HG03025 (cell line): ENCODE measurements around the gene BCL7B.
"Not testable (repeated sequence)": the region's sequence is repeated elsewhere in the genome, so short reads cannot be mapped to it uniquely, and the experiment has no call there.

Experiments used
- ATAC-seq: cut with Tn5 transposase; IDR thresholded peaks from one replicate; pipeline ENCODE4 v1.9.1; 2021; ENCODE audit warnings: mild to moderate bottlenecking, moderate library complexity; ENCODE audit not compliant: unreplicated experiment, low FRiP score

Gene BCL7B

GRCh38 chr7:73573276-73573675 lies 15.8 kb upstream of the BCL7B start:
- no peak for ATAC-seq

GRCh38 chr7:73572767-73573186 lies 15.3 kb upstream of the BCL7B start:
- no peak for ATAC-seq

- ATAC-seq = no peak
These were observed 13.5 kb upstream of the BCL7B start for GRCh38 chr7:73570977-73571376.

GRCh38 chr7:73570521-73570920 lies 13.0 kb upstream of the BCL7B start:
- ATAC-seq = no peak

DNA sequence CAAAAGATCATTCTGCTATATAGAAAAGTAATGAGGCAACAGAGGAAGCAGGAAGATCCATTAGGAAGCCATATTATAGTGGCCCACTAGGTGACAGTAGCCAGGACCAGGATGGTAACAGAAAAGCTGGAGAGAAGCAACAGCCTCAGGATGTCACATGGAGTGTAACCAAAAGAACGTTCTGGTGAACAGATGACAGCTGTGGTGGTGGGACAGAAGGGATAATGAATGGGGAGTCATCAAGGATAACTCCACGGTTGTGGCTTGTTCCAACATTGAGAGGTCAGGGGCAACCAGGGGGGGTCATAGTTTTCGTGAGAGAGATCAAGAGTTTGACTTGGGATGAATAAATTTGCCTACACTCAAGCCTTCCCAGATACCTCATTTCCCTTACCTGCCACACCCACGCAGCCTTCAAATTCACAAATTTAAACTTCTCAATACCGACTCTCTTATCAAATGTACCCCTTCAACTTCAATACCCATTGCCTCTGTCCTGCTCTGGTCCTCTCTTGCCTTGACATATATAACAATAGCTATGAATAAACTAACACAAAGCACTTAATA lies 11.6 kb upstream of the BCL7B start:
- no peak for ATAC-seq

GRCh38 chr7:73567846-73568685 lies 10.6 kb upstream of the BCL7B start:
- no peak for ATAC-seq

DNA sequence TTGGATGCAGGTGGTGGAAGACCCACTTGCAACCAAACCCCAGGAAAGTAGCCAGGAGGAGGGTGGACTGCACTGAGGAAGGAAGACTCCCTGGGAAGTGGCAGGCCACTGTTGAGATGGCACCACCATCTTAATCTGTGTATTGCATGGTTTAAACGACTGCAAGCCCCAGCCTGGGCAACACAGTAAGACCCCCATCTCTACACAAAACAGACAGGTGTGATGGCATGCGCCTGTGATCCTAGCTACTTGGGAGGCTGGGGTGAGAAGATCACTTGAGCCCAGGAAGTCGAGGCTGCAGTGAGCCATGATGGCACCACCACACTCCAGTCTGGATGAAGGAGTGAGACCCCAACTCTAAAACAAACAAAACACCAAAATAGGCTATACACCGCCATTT lies 9.7 kb upstream of the BCL7B start:
- no peak for ATAC-seq

DNA sequence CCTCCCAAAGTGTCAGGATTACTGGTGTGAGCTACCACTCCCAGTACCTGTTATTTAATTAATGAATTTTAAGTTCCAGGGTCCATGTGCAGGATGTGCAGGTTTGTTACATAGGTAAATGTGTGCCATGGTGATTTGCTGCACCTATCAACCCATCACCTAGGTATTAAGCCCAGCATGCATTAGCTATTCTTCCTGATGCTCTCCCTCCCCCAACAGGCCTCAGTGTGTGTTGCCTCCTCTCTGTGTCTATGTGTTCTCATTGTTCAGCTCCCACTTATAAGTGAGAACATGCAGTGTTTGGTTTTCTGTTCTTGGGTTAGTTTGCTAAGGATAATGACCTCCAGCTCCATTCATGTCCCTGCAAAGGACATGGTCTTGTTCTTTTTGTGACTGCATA lies 8.9 kb upstream of the BCL7B start:
- ATAC-seq = not testable (repeated sequence)

- no peak for ATAC-seq
These were observed 8.3 kb upstream of the BCL7B start for GRCh38 chr7:73565675-73566340.

GRCh38 chr7:73560109-73560835 lies 2.8 kb upstream of the BCL7B start:
- no peak for ATAC-seq

DNA sequence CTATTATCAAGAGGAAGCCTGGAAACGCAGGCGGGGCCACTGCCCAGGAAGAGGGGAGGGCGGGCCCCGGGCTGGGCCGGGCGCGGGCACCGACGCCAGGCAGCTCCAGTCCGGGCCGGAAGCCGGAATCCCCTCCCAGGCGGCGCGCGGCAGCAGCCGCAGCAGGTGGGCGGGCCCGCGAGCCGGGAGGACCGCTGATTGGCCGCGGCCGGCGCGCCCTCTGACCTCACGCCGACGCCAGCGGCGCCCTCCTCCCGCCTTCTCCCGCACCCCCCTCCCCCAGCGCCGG lies 438 bp downstream of the BCL7B start:
- ATAC-seq = peak; percentile 74

DNA sequence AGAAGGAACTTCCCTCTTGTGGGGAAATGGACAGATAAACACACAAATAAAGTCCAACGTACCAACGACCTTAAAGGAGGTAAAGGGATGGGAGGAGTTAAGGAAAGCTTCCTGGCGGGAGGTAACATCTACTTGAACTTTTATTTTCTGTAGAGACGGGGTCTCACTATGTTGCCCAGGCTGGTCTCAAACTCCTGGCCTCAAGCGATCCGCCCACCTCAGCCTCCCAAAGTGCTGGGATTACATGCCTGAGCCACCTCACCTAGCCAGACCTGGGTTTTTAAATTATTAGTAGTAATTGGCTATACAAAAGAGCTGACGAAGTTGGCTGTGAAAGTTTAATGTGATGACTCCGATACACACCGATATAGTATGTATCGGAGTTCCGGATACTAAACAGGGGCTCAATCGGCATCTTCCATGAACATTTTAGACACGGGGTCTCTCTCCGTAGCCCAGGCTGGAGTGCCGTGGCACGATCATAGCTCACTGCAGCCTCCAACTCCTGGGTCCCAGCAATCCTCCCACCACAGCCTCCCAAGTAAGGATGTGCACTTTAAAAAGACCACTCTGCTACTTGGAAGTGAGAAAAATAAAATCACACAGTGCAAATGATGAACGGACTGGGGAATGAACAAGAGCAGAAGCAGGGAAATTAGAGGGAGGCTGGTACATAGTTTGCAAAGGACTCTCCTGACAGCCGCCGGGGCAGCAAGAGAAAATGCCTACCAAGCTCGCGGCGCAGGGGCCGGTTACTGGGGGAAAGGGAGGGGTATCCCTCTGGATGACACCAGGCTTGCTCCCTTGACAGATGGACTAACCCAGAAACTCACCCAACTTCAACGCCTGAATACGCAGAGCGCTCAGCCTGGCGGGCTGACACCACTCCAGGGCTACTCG lies 1.0 kb downstream of the BCL7B start:
- no peak for ATAC-seq

GRCh38 chr7:73555411-73555982 lies 2.0 kb downstream of the BCL7B start:
- no peak for ATAC-seq

DNA sequence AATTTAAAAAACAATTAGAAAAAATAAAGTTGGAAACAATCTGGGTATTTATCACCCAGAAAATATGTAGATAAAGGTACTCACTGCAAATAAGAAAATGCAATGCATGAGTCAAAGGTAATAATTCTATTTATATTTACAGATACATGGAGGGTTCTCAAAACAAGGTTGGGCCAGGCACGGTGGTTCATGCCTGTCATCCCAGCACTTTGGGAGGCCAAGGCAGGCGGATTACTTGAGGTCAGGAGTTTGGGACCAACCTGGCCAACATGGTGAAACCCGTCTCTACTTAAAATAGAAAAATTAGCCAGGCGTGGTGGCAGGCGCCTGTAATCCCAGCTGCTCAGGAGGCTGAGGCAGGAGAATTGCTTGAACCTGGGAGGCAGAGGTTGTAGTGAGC lies 7.4 kb downstream of the BCL7B start:
- ATAC-seq = not testable (repeated sequence)

DNA sequence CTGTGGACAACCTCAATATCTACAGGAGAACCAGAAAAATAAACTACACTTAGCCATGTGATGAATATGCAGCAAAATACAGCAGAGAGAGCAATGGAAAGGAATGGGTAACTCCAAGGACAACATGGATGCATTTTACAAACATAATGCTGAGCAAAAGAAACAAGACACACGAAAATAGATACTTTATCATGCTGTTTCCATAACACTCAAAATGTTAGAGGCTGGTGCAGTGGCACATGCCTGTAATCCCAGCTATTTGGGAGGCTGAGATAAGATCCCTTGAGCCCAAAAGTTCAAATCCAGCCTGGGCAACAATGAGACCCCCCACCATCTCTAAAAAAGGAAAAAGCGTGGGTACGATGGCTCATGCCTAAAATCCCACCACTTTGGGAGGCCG lies 8.3 kb downstream of the BCL7B start:
- ATAC-seq = no peak

- ATAC-seq = no peak
These were observed 9.6 kb downstream of the BCL7B start for GRCh38 chr7:73547841-73548240.

- no peak for ATAC-seq
These were observed 12.8 kb downstream of the BCL7B start for GRCh38 chr7:73544678-73545077.

- no peak for ATAC-seq
These were observed 15.8 kb downstream of the BCL7B start for GRCh38 chr7:73541722-73542121.

GRCh38 chr7:73539709-73540108 lies 17.8 kb downstream of the BCL7B start:
- no peak for ATAC-seq

DNA sequence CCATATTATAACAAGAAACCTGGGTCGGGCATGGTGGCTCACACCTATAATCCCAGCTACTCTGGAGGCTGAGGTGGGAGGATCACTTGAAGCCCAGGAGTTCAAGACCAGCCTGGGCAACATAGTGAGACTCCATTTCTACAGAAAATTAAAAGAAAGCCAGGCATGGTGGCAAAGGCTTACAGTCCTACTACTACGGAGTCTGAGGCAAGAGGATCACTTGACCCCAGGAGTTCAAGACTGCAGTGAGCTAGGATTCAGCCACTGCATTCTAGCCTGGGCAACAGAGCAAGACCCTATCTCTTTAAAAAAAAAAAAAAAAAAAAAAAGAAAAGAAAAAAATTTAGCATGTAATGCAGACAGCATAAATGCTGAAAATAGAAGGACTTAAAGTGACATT lies 19.0 kb downstream of the BCL7B start:
- ATAC-seq = not testable (repeated sequence)
